Mesenchymal stem cell (in vitro differentiated cells and primary cell): ENCODE data around the gene RENBP.

ENCODE experiments used
- DNase-seq: peaks from one replicate; pipeline ENCODE4 v3.0.0-alpha.2; 2013
- H2AFZ ChIP-seq: one replicate; pipeline ENCODE4 v1.6.1; 2013; ENCODE audit warnings: low read depth, mild to moderate bottlenecking, control low read depth, inconsistent platforms, low read length, moderate library complexity
- H2AK5ac ChIP-seq: 2 replicates; pipeline ENCODE4 v1.6.1; 2013; ENCODE audit warnings: low read length, moderate library complexity, mild to moderate bottlenecking, inconsistent platforms; ENCODE audit not compliant: severe bottlenecking
- H2BK120ac ChIP-seq: one replicate; pipeline ENCODE4 v1.6.1; 2013; ENCODE audit warnings: low read depth, mild to moderate bottlenecking, inconsistent platforms, low read length, moderate library complexity
- H2BK12ac ChIP-seq, 2 experiments: one replicate each; pipeline ENCODE4 v1.6.1; 2013; ENCODE audit warnings: inconsistent platforms in 2 of 2, low read length in 2 of 2, mild to moderate bottlenecking in 2 of 2, moderate library complexity in 2 of 2, control low read depth in 1 of 2
- H2BK15ac ChIP-seq: one replicate; pipeline ENCODE4 v1.6.1; 2013; ENCODE audit warnings: mild to moderate bottlenecking, low read depth, inconsistent platforms; ENCODE audit not compliant: poor library complexity, severe bottlenecking
- H2BK5ac ChIP-seq: 2 replicates; pipeline ENCODE4 v1.6.1; 2013; ENCODE audit warnings: low read depth, mild to moderate bottlenecking, low read length, control low read depth, inconsistent platforms; ENCODE audit not compliant: poor library complexity, severe bottlenecking
- H3K14ac ChIP-seq, 2 experiments: one replicate each; pipeline ENCODE4 v1.6.1; 2013; ENCODE audit warnings: inconsistent platforms in 2 of 2, low read length in 2 of 2, control low read depth in 1 of 2, mild to moderate bottlenecking in 1 of 2, moderate library complexity in 1 of 2
- H3K18ac ChIP-seq, 2 experiments: one replicate each; pipeline ENCODE4 v1.6.1; 2013; ENCODE audit warnings: inconsistent platforms in 2 of 2, low read length in 2 of 2, control low read depth in 1 of 2, low read depth in 1 of 2, mild to moderate bottlenecking in 1 of 2
- H3K23ac ChIP-seq, 2 experiments: one replicate each; pipeline ENCODE4 v1.6.1; 2013; ENCODE audit warnings: inconsistent platforms in 2 of 2, low read length in 2 of 2, mild to moderate bottlenecking in 2 of 2, moderate library complexity in 2 of 2, control low read depth in 1 of 2
- H3K27ac ChIP-seq: 2 replicates; pipeline ENCODE4 v1.5.1; 2013; ENCODE audit warnings: mild to moderate bottlenecking, moderate library complexity, low read length, control low read depth, inconsistent platforms; ENCODE audit not compliant: poor library complexity, severe bottlenecking
- H3K27me3 ChIP-seq, 2 experiments: 2 replicates each; pipeline versions ENCODE4 v1.6.1 to v1.7.0; 2013; ENCODE audit warnings: low read length in 2 of 2, mild to moderate bottlenecking in 2 of 2, moderate library complexity in 2 of 2, control low read depth in 1 of 2, inconsistent platforms in 1 of 2; ENCODE audit not compliant: control insufficient read depth in 1 of 2, insufficient read depth in 1 of 2
- H3K36me3 ChIP-seq, 2 experiments: 2 replicates each; pipeline versions ENCODE4 v1.6.1 to v1.7.0; 2013; ENCODE audit warnings: low read length in 2 of 2, control low read depth in 1 of 2, inconsistent platforms in 1 of 2, low read depth in 1 of 2, mild to moderate bottlenecking in 1 of 2; ENCODE audit not compliant: insufficient read depth in 2 of 2, control insufficient read depth in 1 of 2
- H3K4ac ChIP-seq, 2 experiments: one replicate each; pipeline ENCODE4 v1.6.1; 2013; ENCODE audit warnings: inconsistent platforms in 2 of 2, low read length in 2 of 2, mild to moderate bottlenecking in 2 of 2, moderate library complexity in 2 of 2, control low read depth in 1 of 2, low read depth in 1 of 2
- H3K4me1 ChIP-seq: 2 replicates; pipeline ENCODE4 v1.6.1; 2013; ENCODE audit warnings: low read depth, low read length, control low read depth; ENCODE audit not compliant: control insufficient read depth, insufficient read depth
- H3K4me2 ChIP-seq: 2 replicates; pipeline ENCODE4 v1.6.1; 2013; ENCODE audit warnings: low read length, mild to moderate bottlenecking, inconsistent platforms; ENCODE audit not compliant: poor library complexity, severe bottlenecking
- H3K4me3 ChIP-seq, 2 experiments: 2 replicates each; pipeline versions ENCODE4 v1.5.1 to v1.7.0; 2013; ENCODE audit warnings: low read length in 2 of 2, mild to moderate bottlenecking in 2 of 2, control low read depth in 1 of 2, low read depth in 1 of 2; ENCODE audit not compliant: insufficient read depth in 1 of 2
- H3K79me1 ChIP-seq: replicated peaks from 2 replicates; pipeline ENCODE4 v1.6.1; 2013; ENCODE audit warnings: mild to moderate bottlenecking, control low read depth, low read length, inconsistent platforms; ENCODE audit not compliant: poor library complexity, severe bottlenecking
- H3K9ac ChIP-seq: 2 replicates; pipeline ENCODE4 v1.7.0; 2013; ENCODE audit warnings: mild to moderate bottlenecking, low read length, moderate library complexity
- H3K9me3 ChIP-seq: 2 replicates; pipeline ENCODE4 v1.7.0; 2013; ENCODE audit warnings: mild to moderate bottlenecking, low read length; ENCODE audit not compliant: control insufficient read depth
- H4K8ac ChIP-seq: one replicate; pipeline ENCODE4 v1.6.1; 2013; ENCODE audit warnings: inconsistent platforms, mild to moderate bottlenecking, low read length, moderate library complexity
- H4K91ac ChIP-seq: one replicate; pipeline ENCODE4 v1.6.1; 2013; ENCODE audit warnings: mild to moderate bottlenecking, low read length, inconsistent platforms
- WGBS: methylation state at CpG from one replicate; pipeline ENCODE4 v1.1.7; 2013; ENCODE audit warnings: mixed read lengths; 5-methylcytosine and 5-hydroxymethylcytosine counted together

The RENBP gene

GRCh38 chrX:153991013-153991580 is 46.7 kb upstream of the RENBP start:
- no peaks in the 10 kb centered on the region for H3K79me1 ChIP-seq
- H2AFZ ChIP-seq = no peak overlapping the region
- no peak overlapping the region for H3K23ac ChIP-seq
- H2BK120ac ChIP-seq = no peak overlapping the region
- 92% methylated on average over 1 of the region's 3 CpGs for WGBS
- H2AK5ac ChIP-seq = no peak overlapping the region
- H3K4ac ChIP-seq = no peak overlapping the region
- H2BK15ac ChIP-seq = no peak overlapping the region
- H3K4me3 ChIP-seq = no peak overlapping the region
- H3K36me3 ChIP-seq = no peaks in the 10 kb centered on the region
- DNase-seq = no peak
- H3K27me3 ChIP-seq = peaks cover 0 to 18% of the 10 kb centered on the region in 2 experiments
- no peak overlapping the region for H4K91ac ChIP-seq
- H4K8ac ChIP-seq = no peak overlapping the region
- H3K27ac ChIP-seq = no peak overlapping the region
- no peak overlapping the region for H3K4me2 ChIP-seq
- no peaks in the 10 kb centered on the region for H3K9me3 ChIP-seq
- H2BK12ac ChIP-seq = no peak overlapping the region
- no peak overlapping the region for H3K9ac ChIP-seq
- no peak overlapping the region for H3K18ac ChIP-seq
- no peak overlapping the region for H2BK5ac ChIP-seq
- no peaks in the 10 kb centered on the region for H3K4me1 ChIP-seq
- no peak overlapping the region for H3K14ac ChIP-seq

DNA sequence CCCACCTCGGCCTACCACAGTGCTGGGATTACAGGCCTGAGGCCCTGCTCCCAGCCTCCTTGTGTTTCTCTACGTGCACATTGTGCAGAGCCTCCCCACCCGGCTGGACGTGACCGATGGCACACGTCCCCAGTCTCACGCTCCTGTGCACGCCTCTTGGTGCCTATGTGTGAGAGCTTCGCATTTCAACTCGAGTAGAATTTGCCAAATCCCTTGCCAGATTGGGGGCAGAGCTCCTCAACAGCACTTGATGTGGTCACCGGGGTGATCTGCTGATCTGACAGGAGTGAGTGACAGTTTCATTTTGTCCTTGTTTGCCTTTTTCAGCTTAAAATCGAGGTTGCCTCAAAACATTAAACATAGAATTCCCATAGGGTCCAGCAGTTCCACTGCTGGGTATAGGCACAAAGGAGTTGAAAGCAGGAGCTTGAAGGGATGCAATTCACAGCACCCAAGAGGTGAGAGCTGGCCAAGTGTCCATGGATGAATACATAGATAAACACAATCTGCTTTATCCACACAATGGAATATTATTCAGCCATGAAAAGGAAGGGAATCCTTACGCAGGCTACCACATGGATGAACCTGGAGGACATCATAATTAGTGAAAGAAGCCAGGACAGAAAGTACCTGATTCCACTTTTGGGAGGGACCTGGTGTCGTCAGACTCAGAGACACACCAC is 45.7 kb upstream of the RENBP start:
- H2AFZ ChIP-seq = no peak overlapping the region
- no peaks in the 10 kb centered on the region for H3K36me3 ChIP-seq
- DNase-seq = no peak
- no peak overlapping the region for H3K4me2 ChIP-seq
- H2BK12ac ChIP-seq = no peak overlapping the region
- 97% methylated on average over 13 of the region's 14 CpGs for WGBS
- H3K18ac ChIP-seq = no peak overlapping the region
- no peak overlapping the region for H3K27ac ChIP-seq
- H2AK5ac ChIP-seq = no peak overlapping the region
- H4K8ac ChIP-seq = no peak overlapping the region
- peak overlapping the region; percentile 39 for H4K91ac ChIP-seq
- no peak overlapping the region for H2BK5ac ChIP-seq
- no peak overlapping the region for H3K9ac ChIP-seq
- H3K4ac ChIP-seq = no peak overlapping the region
- no peak overlapping the region for H3K4me3 ChIP-seq
- no peak overlapping the region for H2BK120ac ChIP-seq
- H3K14ac ChIP-seq = no peak overlapping the region
- no peaks in the 10 kb centered on the region for H3K9me3 ChIP-seq
- H3K27me3 ChIP-seq = peaks cover 0 to 21% of the 10 kb centered on the region in 2 experiments
- no peaks in the 10 kb centered on the region for H3K79me1 ChIP-seq
- no peak overlapping the region for H2BK15ac ChIP-seq
- peaks cover 4% of the 10 kb centered on the region for H3K4me1 ChIP-seq
- no peak overlapping the region for H3K23ac ChIP-seq

- Histone ChIP-seq H2BK15ac (no peak overlapping the region), H3K23ac (no peak overlapping the region), H3K27ac (no peak overlapping the region), H3K18ac (no peak overlapping the region), H3K79me1 (no peaks in the 10 kb centered on the region), H3K4me3 (no peak overlapping the region), H4K8ac (no peak overlapping the region), H3K4me1 (peaks cover 5% of the 10 kb centered on the region), H2AFZ (no peak overlapping the region), H2BK120ac (no peak overlapping the region), H3K4me2 (no peak overlapping the region), H2AK5ac (no peak overlapping the region), H2BK5ac (no peak overlapping the region), H2BK12ac (no peak overlapping the region), H4K91ac (no peak overlapping the region), H3K9me3 (no peaks in the 10 kb centered on the region), H3K36me3 (peaks cover 0 to under 1% of the 10 kb centered on the region in 2 experiments), H3K27me3 (peaks cover 0 to 26% of the 10 kb centered on the region in 2 experiments), H3K4ac (no peak overlapping the region), H3K14ac (no peak overlapping the region), H3K9ac (no peak overlapping the region)
- 91% methylated on average over 11 of the region's 12 CpGs for WGBS
- no peak for DNase-seq
These were observed 44.0 kb upstream of the RENBP start for GRCh38 chrX:153988493-153988892.

DNA sequence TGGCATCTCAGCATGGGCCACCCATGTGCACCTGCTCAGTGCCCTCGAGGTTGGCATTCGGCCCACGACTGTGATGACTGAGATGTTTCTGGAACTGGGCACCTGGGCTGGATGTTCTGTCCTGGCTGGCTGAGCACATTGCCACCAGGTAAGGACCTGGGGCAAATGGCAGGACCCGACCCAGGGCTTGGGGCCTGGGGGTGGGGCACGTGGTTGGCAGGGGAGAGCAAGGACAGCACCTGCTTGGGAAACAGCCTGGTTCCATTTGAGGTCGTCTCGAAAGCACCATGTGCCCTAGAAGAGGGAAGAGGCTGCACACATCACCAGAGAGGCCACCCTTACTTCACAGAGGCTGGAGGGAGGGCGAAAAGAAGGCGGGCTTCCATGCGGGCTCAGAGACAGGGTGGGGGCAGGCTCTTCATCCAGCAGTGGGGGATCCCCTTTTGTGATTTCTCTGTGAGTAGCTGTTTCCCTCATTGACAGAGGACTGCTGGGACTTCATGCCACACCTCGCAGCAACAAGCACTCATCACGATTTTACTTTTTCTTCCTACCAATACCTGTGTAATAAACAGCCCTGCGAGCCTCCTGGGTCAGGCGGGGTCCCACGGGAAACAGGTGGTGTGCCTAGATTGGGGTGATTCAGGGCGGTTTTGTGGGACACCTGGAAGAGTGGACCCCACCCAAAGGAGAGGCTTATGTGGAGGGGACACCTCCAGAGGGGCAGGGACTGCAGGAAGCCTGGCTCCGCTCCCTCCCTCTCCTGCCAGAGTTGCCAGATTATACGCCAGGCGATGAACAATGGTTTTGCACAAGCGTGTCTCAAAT is 40.1 kb upstream of the RENBP start:
- Histone ChIP-seq H2BK12ac (no peak overlapping the region), H4K91ac (peak overlapping the region; percentile 39), H2BK15ac (no peak overlapping the region), H3K36me3 (peaks cover 0 to 17% of the 10 kb centered on the region in 2 experiments), H3K14ac (no peak overlapping the region), H4K8ac (no peak overlapping the region), H3K4me1 (peaks cover 5% of the 10 kb centered on the region), H3K4ac (no peak overlapping the region), H2AK5ac (no peak overlapping the region), H3K18ac (peak overlapping the region in 1 of 2 experiments; percentile 24), H2BK120ac (no peak overlapping the region), H3K27ac (no peak overlapping the region), H3K27me3 (peaks cover 0 to 17% of the 10 kb centered on the region in 2 experiments), H3K9ac (no peak overlapping the region), H3K23ac (no peak overlapping the region), H2BK5ac (no peak overlapping the region), H2AFZ (no peak overlapping the region), H3K4me2 (no peak overlapping the region), H3K9me3 (no peaks in the 10 kb centered on the region), H3K79me1 (peaks cover 6% of the 10 kb centered on the region), H3K4me3 (no peak overlapping the region)
- 94% methylated on average over 10 of the region's 20 CpGs for WGBS
- DNase-seq = no peak
